HL-60 (cell line): ENCODE data around the gene MAPKAPK2.

Source experiments
- DNase-seq, 2 experiments: peaks; one replicate each; pipeline ENCODE4 v3.0.0-alpha.2; 2010 to 2020; ENCODE audit warnings: low read depth in 1 of 2, low spot score in 1 of 2
- H3K27ac ChIP-seq: fragments of 250-450 bp; sonication (Bioruptor Pico); replicated peaks from 2 replicates; pipeline ENCODE4 v1.5.1; 2020; ENCODE audit warnings: mild to moderate bottlenecking, moderate library complexity
- H3K27me3 ChIP-seq: fragments of 250-450 bp; sonication (Bioruptor Pico); 2 replicates; pipeline ENCODE4 v1.5.1; 2021; ENCODE audit warnings: mild to moderate bottlenecking, moderate library complexity; ENCODE audit not compliant: insufficient read depth, poor library complexity, severe bottlenecking
- H3K4me3 ChIP-seq: replicated peaks from 2 replicates; pipeline ENCODE4 v1.5.1; 2011; ENCODE audit warnings: mild to moderate bottlenecking, control low read depth, low read length; ENCODE audit not compliant: insufficient read depth
- CTCF ChIP-seq: IDR thresholded peaks from one replicate; pipeline ENCODE4 v1.5.1; 2011; ENCODE audit warnings: low read length, control low read depth, inconsistent platforms; ENCODE audit not compliant: insufficient read depth
- GABPA ChIP-seq: IDR thresholded peaks from 2 replicates; pipeline ENCODE4 v1.6.1; 2012; ENCODE audit warnings: low read depth
- POLR2AphosphoS5 ChIP-seq: IDR thresholded peaks from 2 replicates; pipeline ENCODE4 v1.6.1; 2012; ENCODE audit warnings: low read depth
- REST ChIP-seq: IDR thresholded peaks from 2 replicates; pipeline ENCODE4 v1.6.1; 2012; ENCODE audit warnings: low read depth; ENCODE audit not compliant: insufficient replicate concordance
- SPI1 ChIP-seq: IDR thresholded peaks from 2 replicates; pipeline ENCODE4 v1.6.1; 2012; ENCODE audit warnings: low read depth, mild to moderate bottlenecking, borderline replicate concordance

Gene MAPKAPK2

GRCh38 chr1:206709772-206710459, 25.2 kb downstream of the MAPKAPK2 start:
- TF ChIP-seq POLR2AphosphoS5 (no peak), CTCF (no peak), REST (no peak), GABPA (no peak), SPI1 (no peak)
- DNase-seq, result no peak
- H3K4me3 ChIP-seq, result no peak overlapping the region
- H3K27me3 ChIP-seq, result no peaks in the 10 kb centered on the region
- no peak overlapping the region for H3K27ac ChIP-seq

GRCh38 chr1:206710460-206710823, 25.7 kb downstream of the MAPKAPK2 start:
- Histone ChIP-seq H3K27me3 (no peaks in the 10 kb centered on the region), H3K4me3 (no peak overlapping the region), H3K27ac (no peak overlapping the region)
- no peak for TF ChIP-seq CTCF
- no peak for DNase-seq

- TF ChIP-seq CTCF, result no peak
- no peak for TF ChIP-seq POLR2AphosphoS5
- no peak for TF ChIP-seq SPI1
- no peak for TF ChIP-seq REST
- TF ChIP-seq GABPA, result no peak
- Histone ChIP-seq H3K4me3 (no peak overlapping the region), H3K27me3 (no peaks in the 10 kb centered on the region), H3K27ac (no peak overlapping the region)
- DNase-seq, result peak in 1 of 2 experiments; percentile 55
Measured at GRCh38 chr1:206713070-206713469, 28.4 kb downstream of the MAPKAPK2 start.

GRCh38 chr1:206713910-206714312, 29.2 kb downstream of the MAPKAPK2 start:
- Histone ChIP-seq H3K27me3 (no peaks in the 10 kb centered on the region), H3K27ac (no peak overlapping the region), H3K4me3 (no peak overlapping the region)
- no peak for DNase-seq
- no peak for TF ChIP-seq REST
- TF ChIP-seq SPI1, result no peak
- TF ChIP-seq CTCF, result no peak
- no peak for TF ChIP-seq GABPA
- TF ChIP-seq POLR2AphosphoS5, result no peak
